A673 (cell line): ENCODE results near the gene SDK1.

Source experiments
- EZH2 ChIP-seq: fragments of 200-600 bp; sonication (generic); IDR thresholded peaks from 2 replicates; pipeline ENCODE4 v1.6.1; 2017; ENCODE audit warnings: borderline replicate concordance, low read depth, mild to moderate bottlenecking, mixed read lengths, antibody characterized with exemption, low read length; ENCODE audit not compliant: poor library complexity, severe bottlenecking
- TF ChIP-seq, protein P1 (sequence below): fragments of 300-800, 200-600 bp; sonication (generic); conservative IDR thresholded peaks from 2 replicates; pipeline ENCODE4 v1.5.1; 2017; ENCODE audit warnings: low read depth, mild to moderate bottlenecking, antibody characterized with exemption, low read length, moderate library complexity, mixed read lengths

DNA sequence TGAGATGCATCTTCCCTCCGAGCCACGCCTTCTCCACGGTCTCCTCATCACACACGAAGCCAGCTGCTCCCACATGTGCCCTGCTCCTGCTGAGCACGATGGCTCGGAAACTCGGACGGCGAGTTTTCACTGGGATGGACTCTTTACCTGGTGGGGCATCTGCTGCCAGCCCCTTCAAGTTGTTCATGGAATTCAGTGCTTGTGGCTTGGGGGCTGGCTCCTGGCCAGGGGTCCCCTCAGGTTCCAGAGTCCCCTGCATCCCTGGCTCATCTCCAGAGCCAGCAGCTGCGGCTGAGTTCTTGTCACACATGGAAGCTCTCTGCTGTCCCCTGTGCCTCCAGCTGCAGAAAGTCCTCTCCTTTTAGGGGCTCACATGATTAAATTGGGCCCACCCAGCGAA lies 654.0 kb downstream of the SDK1 start:
- TF ChIP-seq, protein P1, sequence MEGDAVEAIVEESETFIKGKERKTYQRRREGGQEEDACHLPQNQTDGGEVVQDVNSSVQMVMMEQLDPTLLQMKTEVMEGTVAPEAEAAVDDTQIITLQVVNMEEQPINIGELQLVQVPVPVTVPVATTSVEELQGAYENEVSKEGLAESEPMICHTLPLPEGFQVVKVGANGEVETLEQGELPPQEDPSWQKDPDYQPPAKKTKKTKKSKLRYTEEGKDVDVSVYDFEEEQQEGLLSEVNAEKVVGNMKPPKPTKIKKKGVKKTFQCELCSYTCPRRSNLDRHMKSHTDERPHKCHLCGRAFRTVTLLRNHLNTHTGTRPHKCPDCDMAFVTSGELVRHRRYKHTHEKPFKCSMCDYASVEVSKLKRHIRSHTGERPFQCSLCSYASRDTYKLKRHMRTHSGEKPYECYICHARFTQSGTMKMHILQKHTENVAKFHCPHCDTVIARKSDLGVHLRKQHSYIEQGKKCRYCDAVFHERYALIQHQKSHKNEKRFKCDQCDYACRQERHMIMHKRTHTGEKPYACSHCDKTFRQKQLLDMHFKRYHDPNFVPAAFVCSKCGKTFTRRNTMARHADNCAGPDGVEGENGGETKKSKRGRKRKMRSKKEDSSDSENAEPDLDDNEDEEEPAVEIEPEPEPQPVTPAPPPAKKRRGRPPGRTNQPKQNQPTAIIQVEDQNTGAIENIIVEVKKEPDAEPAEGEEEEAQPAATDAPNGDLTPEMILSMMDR: no peak
- no peak for TF ChIP-seq EZH2
